Measurements from ENCODE around the gene CLIC2.
"Not testable (repeated sequence)": the region's sequence is repeated elsewhere in the genome, so short reads cannot be mapped to it uniquely, and the experiment has no call there.

CLIC2 gene

DNA sequence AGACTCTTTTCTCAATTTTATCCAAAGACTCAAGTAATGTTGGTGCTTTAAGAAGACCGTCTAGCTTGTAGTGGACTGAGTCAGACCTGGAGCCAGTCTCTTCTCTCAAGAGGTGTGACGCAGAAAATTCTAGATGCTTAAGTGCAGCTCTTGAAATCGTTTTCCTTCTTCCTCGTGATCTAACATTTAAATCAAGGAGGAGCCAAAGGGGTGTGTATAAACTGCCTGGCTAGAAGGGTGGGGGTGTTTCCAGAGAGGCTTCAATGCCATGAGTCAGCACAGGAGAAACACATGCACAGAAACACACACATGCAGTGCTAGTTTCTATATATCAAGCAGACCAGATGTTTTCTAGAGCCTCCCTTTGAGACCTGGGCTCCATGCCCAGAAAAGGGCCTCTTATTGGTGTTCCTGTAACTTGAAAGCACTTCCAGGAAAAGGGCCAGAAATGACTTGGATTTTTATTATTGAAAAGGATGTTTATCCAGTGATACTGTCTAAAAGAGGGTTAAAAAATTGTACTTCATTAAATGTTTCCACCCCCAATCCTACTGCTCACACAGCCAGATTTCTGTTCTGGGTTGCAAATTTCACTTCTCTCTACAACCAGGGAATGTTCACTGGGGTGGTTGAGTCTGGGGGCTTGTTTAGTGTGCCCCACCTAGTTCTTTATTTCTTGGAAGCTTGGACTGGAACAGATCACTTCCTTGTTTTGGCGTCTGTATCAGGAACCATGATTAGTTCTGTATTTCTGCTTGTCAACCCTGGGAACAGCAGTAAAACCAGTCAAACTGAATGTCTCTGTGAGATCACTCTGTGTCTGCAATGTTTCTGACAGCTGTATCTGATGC lies at the start of gene CLIC2:
Gene CLIC2 (minus strand): TSS at position 129 of the 851 bp plus-strand sequence. CDS start 187 bp downstream, outside the sequence.
- no peak for DNase-seq

GRCh38 chrX:155382529-155382967 lies 48.1 kb upstream of the CLIC2 start:
- not testable (repeated sequence) for DNase-seq

DNA sequence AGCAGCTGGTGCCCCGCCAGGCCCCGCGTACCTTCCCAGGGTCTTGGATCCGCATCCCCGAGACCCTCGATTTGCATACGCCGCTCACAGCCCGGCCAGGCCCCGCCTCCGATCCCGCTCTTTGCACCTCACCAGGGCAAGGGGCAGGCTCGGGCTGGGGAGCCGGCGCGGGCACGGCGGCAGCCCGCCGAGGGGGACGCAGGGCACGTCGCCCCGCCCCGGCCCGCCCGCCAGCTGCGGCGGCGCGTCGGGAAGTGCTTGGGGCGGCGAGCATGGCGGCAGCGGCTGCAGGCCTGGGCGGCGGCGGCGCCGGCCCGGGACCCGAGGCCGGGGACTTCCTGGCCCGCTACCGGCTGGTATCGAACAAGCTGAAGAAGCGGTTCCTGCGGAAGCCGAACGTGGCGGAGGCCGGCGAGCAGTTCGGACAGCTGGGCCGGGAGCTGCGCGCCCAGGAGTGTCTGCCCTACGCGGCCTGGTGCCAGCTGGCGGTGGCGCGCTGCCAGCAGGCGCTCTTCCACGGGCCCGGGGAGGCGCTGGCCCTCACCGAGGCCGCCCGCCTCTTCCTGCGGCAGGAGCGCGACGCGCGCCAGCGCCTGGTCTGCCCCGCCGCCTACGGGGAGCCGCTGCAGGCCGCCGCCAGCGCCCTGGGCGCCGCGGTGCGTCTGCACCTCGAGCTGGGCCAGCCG lies 47.6 kb upstream of the CLIC2 start, which contains the start of gene F8A2:
Gene F8A2 (plus strand): TSS at position 253 of the 686 bp plus-strand sequence. CDS start 20 bp downstream, at position 273.
- DNase-seq, result not testable (repeated sequence)

DNA sequence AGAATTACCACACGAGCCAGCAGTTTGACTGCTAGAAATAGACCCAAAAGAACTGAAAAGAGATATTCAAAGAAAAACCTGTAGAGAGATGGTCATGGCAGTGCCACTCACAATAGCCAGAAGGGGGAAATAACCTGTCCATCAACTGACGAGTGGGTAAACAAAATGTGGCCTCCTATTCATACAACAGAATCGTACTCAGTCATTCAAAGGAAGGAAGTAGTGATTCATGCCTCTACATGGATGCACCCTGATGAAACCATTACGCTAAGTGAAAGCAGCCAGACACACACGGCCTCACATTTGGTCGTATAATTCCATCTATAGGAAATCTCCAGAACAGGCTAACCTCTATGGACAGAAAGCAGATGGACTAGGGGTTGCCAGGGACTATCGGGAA lies 45.4 kb upstream of the CLIC2 start:
- DNase-seq, result not testable (repeated sequence)

DNA sequence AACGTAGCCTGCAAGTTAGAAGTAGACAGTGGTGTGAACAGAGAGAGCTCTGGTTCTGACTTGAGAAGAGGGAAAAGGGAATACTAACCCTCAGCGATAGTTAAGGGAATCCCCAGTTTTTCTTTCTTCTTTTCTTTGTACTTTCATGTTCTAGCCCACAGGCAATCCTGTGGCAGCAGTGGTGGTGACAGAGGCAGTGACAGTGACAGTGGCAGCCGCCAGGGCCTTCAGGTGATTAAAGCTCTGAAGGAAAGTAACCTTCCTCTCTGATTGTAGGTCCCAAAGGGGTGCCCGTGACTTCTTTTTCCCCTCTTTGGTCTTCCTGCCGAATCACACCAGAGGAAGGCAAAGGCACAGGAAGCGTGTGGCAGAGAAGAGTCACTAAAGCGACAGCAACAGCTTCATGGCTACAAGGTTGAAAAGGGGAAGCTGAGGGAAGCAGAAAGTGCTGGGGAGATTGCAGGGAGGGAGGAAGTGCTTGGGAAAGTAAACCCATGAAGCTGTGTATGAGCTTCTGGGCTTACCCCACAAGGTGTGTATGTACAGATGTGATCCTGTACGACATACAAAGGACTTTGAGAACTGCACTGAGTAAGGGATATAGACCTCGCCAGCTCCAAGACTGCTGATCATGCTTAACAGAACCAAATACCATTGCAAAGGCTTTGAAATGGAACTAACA lies 39.5 kb upstream of the CLIC2 start:
- not testable (repeated sequence) for DNase-seq

DNA sequence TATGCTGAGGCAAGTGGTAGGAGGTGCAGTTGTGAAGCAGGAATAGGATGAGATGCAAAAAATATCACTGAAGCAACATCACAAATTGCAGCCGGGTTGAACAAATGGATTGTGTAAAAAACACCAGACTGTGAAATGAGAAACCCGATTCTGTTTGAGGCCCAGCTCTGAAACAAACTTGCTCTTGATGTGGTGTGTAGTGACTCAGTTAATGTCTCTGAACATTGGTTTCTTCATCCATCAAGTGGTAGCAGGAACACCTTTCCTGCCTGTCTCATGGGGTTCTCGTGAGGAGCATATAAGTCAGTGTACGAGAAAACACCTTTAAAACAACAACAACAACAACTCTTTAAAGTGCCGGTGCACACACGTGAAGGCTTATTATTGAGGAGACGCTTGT lies 29.3 kb upstream of the CLIC2 start:
- DNase-seq, result not testable (repeated sequence)

GRCh38 chrX:155349448-155349847 lies 15.0 kb upstream of the CLIC2 start:
- DNase-seq, result not testable (repeated sequence)

GRCh38 chrX:155345689-155346088 lies 11.3 kb upstream of the CLIC2 start:
- DNase-seq, result not testable (repeated sequence)

GRCh38 chrX:155335337-155335712 lies 911 bp upstream of the CLIC2 start:
- not testable (repeated sequence) for DNase-seq

- DNase-seq, result no peak
These were observed 792 bp downstream of the CLIC2 start for GRCh38 chrX:155333544-155334100.

- DNase-seq, result no peak
These were observed 3.4 kb downstream of the CLIC2 start for GRCh38 chrX:155330992-155331391.

GRCh38 chrX:155329293-155329692 lies 5.1 kb downstream of the CLIC2 start:
- no peak for DNase-seq

- DNase-seq, result no peak
These were observed 7.8 kb downstream of the CLIC2 start for GRCh38 chrX:155326610-155327009.

- no peak for DNase-seq
These were observed 20.2 kb downstream of the CLIC2 start for GRCh38 chrX:155314260-155314659.

GRCh38 chrX:155313766-155314165 lies 20.6 kb downstream of the CLIC2 start:
- DNase-seq, result no peak

DNA sequence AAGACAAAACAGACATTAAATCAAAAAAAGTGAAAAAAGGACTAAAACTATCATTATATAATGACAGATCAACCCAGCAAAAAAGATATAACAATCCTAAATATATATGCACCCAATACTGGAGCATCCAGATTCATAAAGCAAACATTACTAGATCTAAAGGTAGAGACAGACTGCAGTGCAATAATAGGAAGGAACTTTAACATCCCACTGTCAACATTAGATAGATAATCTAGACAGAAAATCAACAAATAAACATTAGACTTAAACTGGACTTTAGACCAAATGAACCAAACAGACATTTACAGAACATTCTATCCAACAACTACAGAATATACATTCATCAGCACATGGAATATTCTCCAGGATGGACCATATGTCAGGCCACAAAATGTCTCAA lies 40.6 kb downstream of the CLIC2 start:
- no peak for DNase-seq

GRCh38 chrX:155279873-155280272 lies 54.5 kb downstream of the CLIC2 start:
- no peak for DNase-seq

- DNase-seq, result no peak
These were observed 63.4 kb downstream of the CLIC2 start for GRCh38 chrX:155270969-155271368.

GRCh38 chrX:155267995-155268394 lies 66.4 kb downstream of the CLIC2 start:
- not testable (repeated sequence) for DNase-seq

GRCh38 chrX:155266439-155266838 lies 68.0 kb downstream of the CLIC2 start:
- DNase-seq, result no peak

DNA sequence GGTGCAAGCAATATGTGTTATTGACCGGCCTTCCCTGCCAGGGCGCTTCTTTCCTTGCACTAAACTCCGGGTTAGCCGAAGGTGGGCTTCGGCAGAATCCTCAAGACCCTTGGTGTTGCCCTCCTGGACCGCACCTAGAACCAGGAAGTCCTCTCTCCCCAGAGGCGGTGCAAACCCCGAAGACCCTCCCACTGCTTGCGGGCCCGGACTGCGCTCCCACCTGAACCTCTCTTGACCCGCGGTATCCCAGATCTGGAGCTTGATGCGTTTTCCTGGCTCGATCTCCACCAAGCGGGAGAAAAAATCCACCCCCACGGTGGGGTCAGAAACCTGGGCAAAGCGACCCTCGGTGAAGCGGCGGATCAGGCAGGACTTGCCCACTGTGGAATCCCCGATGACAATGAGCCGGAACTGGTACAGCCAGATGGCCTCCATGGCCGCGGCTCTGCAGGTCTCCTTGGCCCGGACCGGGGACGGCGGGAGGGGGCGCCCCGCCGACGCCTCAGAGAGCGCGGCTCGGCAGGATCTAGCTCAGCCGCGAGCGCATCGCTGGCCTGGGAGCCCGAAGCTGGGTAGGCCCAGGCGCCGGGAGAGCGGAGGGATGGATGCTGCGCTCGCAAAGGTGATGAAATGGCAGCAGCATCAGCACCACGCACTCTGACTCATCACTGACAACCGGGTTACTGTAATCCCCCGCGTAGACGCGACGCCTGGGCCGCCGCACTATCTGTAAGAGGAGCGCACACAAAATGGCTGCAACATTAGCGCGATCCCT lies 70.4 kb downstream of the CLIC2 start, which contains the start of gene RAB39B:
Gene RAB39B (minus strand): TSS at position 638 of the 775 bp plus-strand sequence. CDS start 203 bp downstream, at position 435.
- peak in 1 of 2 experiments; percentile 26 for DNase-seq

Data from cerebellar nuclear complex (tissue), 1 donor.